Right lobe of liver (tissue), 6 donors: ENCODE results near the gene CELSR3. TPM values are rescaled to one million over a fixed set of nuclear protein-coding genes. Genes with fewer than 3 reads are reported as not detected.

Source experiments
- ATAC-seq, 4 donors: fragments of 200-7000 bp; cut with Tn5 transposase; one replicate each; pipeline ENCODE4 v1.9.1; 2020; ENCODE audit warnings: mild to moderate bottlenecking in 4 of 4, moderate library complexity in 4 of 4
- DNase-seq, 3 donors: peaks; one replicate each; pipeline ENCODE4 v3.0.0-alpha.2; 2020
- H3K27ac ChIP-seq, 3 donors: fragments of 200-600 bp; one replicate each; pipeline ENCODE4 v1.8.0; 2022
- H3K27me3 ChIP-seq, 2 donors: fragments of 200-600 bp; one replicate each; pipeline ENCODE4 v1.8.0; 2022
- H3K36me3 ChIP-seq, 4 donors: fragments of 200-600 bp; sonication (generic) in 1 of 4; one replicate each; pipeline versions ENCODE4 v1.5.1 to v1.8.0; 2017 to 2022; ENCODE audit warnings: control low read depth in 1 of 4
- H3K4me1 ChIP-seq, 4 donors: fragments of 200-600 bp; sonication (generic) in 1 of 4; one replicate each; pipeline versions ENCODE4 v1.5.1 to v1.8.0; 2017 to 2022; ENCODE audit warnings: control low read depth in 1 of 4
- H3K4me3 ChIP-seq, 3 donors: fragments of 200-600 bp; one replicate each; pipeline ENCODE4 v1.8.0; 2022
- H3K9me3 ChIP-seq, 4 donors: fragments of 200-600 bp; sonication (generic) in 1 of 4; one replicate each; pipeline versions ENCODE4 v1.5.1 to v1.8.0; 2017 to 2022; ENCODE audit warnings: control low read depth in 1 of 4
- POLR2A ChIP-seq: fragments of 450-650 bp; IDR thresholded peaks from one replicate; pipeline ENCODE4 v1.6.1; 2017; ENCODE audit warnings: antibody characterized with exemption, mild to moderate bottlenecking
- WGBS: methylation state at CpG from one replicate; pipeline ENCODE4 v1.1.6; 2018; ENCODE audit warnings: low coverage, low lambda C conversion rate; ENCODE audit not compliant: insufficient coverage; ENCODE audit errors: missing lambda C conversion rate; 5-methylcytosine and 5-hydroxymethylcytosine counted together
- intact Hi-C, 2 donors: fragments of 100-400 bp; cut with DNase I; formaldehyde crosslinking; loops; one replicate each; pipeline versions ENCODE4 v1.11.2 to v1.14.1; 2022
- total RNA-seq, 6 experiments: library from RNA; depleted of rRNA in 2 of 6; stranded (reverse); fragments of >200 nt in 2 of 6; fragmentation: NEBNext Ultra II Directional in 3 of 6; extraction: Animal tissue kit (Norgen Biotek cat#: 25700) in 3 of 6; gene quantifications; one replicate each; pipeline versions ENCODE4 v1.1.0 to v1.2.4, GENCODE V29; 2016 to 2023
- TF ChIP-seq, protein P1 (sequence below), 4 donors: fragments of 200-600 bp in 3 of 4; fragments of 450-650 bp in 1 of 4; IDR thresholded peaks; one replicate each; pipeline versions ENCODE4 v1.5.1 to v1.8.0; 2016 to 2022; ENCODE audit warnings: antibody characterized with exemption in 4 of 4, mild to moderate bottlenecking in 2 of 4
- donor health status: DM: no; HTN: yes; CAD: no.
- donor health status: DM: no; HTN: no; CAD: no.
- donor health status: DM: no; HTN: no; CAD: no.
- donor health status: DM: no; HTN: yes; CAD: no.
- donor health status: DM: no; HTN: yes; CAD: no.

Gene CELSR3
- total RNA-seq, 6 experiments from 2014 or later, result 0.15 to 0.68 (median 0.34) TPM

DNA sequence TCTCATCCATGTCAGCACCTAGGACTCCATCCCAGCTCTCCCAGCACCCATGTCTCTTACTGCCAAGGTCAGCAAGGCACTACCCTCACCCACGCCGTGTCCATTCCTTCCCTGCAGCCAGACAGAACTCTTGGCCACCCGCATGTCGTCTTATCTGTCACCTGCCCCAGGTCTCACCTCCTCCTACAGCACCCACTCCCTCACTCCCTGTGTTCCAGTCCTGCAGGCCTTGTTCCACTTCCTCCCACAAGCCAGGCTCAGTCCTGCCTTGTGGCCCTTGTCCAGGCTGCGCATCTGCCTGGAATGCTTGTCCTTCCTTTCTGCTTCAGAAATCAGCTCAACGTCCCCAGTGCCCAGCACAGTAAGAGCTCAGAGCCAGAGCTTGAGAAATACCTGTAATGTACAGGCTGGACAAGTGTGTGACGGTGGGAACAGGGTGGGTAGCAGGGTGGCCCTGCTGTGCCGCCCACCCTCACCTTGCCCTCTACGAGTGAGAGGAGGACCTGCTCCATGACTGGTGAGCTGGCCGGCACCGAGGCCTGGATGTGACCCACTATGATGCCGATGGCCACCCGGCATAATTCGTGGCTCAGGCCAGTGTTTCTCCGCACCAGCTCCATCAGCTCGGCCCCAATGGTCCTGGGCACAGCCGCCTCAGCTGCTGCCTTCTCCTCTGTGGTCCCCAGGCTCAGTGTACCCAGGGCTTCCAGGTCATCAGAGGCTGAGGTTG lies 18.3 kb upstream of the CELSR3 start:
- 88% methylated on average over 4 of the region's 17 CpGs for WGBS
- ATAC-seq, result no peak
- intact Hi-C loops, result no loop called here
- Histone ChIP-seq H3K4me3 (no peak overlapping the region), H3K27ac (no peak overlapping the region), H3K9me3 (no peaks in the 10 kb centered on the region), H3K36me3 (peaks cover 0 to 11% (median 10%) of the 10 kb centered on the region in 4 donors), H3K4me1 (peaks cover 0 to 16% (median 5%) of the 10 kb centered on the region in 4 donors), H3K27me3 (no peaks in the 10 kb centered on the region)
- DNase-seq, result no peak
- TF ChIP-seq POLR2A, result no peak
- TF ChIP-seq, protein P1, sequence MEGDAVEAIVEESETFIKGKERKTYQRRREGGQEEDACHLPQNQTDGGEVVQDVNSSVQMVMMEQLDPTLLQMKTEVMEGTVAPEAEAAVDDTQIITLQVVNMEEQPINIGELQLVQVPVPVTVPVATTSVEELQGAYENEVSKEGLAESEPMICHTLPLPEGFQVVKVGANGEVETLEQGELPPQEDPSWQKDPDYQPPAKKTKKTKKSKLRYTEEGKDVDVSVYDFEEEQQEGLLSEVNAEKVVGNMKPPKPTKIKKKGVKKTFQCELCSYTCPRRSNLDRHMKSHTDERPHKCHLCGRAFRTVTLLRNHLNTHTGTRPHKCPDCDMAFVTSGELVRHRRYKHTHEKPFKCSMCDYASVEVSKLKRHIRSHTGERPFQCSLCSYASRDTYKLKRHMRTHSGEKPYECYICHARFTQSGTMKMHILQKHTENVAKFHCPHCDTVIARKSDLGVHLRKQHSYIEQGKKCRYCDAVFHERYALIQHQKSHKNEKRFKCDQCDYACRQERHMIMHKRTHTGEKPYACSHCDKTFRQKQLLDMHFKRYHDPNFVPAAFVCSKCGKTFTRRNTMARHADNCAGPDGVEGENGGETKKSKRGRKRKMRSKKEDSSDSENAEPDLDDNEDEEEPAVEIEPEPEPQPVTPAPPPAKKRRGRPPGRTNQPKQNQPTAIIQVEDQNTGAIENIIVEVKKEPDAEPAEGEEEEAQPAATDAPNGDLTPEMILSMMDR (IDR thresholded peaks at IDR 0.05), result no peak

DNA sequence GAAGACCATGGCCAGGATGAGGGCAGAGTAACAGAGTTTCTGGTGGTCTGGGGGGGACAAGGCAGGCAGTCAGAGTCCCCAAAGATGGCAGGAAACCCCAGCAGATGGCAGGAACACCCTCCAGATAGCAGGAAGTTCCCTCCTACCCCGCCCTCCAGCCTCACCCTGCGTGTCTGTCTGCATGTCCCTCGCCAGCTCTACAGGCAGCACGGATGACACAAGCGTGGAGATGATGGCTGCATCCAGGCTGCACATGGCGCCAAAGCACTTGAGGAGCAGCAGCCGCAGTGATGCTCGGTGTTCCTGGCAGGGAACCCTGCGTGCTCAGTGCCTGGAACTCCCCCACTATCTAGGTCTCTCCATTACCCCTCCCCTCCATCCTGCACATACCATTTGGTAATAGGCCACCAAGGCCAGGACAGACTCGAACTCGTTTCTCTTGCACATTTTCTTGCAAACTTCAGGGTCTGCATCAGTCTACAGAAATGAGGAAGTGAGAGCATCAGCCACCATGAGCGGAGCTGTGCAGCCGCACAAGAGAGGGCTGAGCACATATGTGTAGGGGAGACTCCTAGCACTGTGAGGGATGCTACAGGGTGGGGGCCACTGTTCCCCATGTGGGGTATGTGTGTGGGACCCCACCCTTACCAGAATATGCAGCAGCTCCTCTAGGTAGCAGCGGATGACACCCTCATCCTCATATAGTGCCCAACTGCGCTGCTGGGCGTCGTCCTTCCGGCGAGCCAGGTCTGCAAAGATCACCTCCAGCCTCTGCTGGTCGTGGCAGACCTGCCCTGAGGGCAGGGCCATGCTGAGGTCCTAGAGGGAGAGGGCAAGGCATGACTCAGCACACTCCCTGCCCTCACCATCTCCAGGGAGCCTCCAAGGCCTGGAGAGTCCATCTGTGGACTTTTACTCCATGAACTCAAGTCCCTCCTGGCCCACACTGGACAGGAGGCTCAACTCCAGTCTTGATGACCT lies 17.0 kb upstream of the CELSR3 start:
- 80% methylated on average over 9 of the region's 20 CpGs for WGBS
- intact Hi-C loops, result no loop called here
- no peak for ATAC-seq

DNA sequence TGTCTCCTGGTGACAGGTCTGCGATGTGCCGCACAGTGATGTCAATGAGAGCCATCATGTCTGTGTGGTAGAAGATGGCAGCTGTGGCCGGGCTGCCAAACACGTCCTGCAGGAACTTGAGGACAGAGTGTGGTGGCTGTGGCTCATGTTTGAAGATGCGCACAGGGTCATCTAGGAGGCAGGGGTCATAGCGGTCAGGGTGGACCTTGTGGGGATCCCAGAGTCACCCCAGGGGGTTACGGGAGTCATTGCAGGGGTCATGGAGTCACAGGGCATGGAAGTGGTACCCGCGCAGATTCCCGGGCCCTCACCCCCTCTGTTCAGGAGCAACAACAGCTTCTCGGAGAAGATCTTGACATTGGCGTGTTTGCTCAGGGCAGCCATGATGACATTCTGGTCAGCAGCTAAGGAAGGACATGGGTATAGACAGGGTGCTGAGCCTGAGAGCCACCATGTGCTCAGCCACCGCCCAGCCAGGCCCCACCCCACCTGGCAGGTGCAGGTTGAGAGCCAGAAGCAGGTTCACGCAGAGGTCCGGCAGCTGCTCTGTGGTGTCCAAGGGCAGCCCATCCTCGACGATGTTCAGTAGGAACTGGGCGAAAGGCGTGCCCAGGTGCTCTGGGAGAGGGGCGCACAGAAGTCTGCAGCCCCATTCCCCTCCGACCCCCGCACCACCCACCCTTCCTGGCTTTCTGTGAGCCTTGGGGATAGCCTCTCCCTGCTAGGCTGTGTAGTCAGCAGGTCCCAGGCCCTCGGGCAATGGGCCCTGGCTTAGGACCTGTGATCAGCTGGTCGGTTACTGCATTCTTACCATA lies 16.1 kb upstream of the CELSR3 start:
- Histone ChIP-seq H3K27me3 (no peaks in the 10 kb centered on the region), H3K4me3 (no peak overlapping the region), H3K9me3 (no peaks in the 10 kb centered on the region), H3K36me3 (peaks cover 0 to 11% (median 10%) of the 10 kb centered on the region in 4 donors), H3K27ac (no peak overlapping the region), H3K4me1 (peaks cover 0 to 6% (median 0%) of the 10 kb centered on the region in 4 donors)
- TF ChIP-seq, protein P1 (IDR thresholded peaks at IDR 0.05), result no peak
- no peak for TF ChIP-seq POLR2A
- intact Hi-C loops, result no loop called here
- DNase-seq, result no peak
- ATAC-seq, result no peak
- WGBS, result 93% methylated on average over 2 of the region's 24 CpGs

More for the DNA sequence above, 17.0 kb upstream of the CELSR3 start:
- Histone ChIP-seq H3K36me3 (peaks cover 0 to 11% (median 10%) of the 10 kb centered on the region in 4 donors), H3K27ac (no peak overlapping the region), H3K4me3 (no peak overlapping the region), H3K27me3 (no peaks in the 10 kb centered on the region), H3K9me3 (no peaks in the 10 kb centered on the region), H3K4me1 (peaks cover 0 to 13% (median 4%) of the 10 kb centered on the region in 4 donors)
- no peak for TF ChIP-seq POLR2A
- TF ChIP-seq, protein P1 (IDR thresholded peaks at IDR 0.05), result no peak
- no peak for DNase-seq

DNA sequence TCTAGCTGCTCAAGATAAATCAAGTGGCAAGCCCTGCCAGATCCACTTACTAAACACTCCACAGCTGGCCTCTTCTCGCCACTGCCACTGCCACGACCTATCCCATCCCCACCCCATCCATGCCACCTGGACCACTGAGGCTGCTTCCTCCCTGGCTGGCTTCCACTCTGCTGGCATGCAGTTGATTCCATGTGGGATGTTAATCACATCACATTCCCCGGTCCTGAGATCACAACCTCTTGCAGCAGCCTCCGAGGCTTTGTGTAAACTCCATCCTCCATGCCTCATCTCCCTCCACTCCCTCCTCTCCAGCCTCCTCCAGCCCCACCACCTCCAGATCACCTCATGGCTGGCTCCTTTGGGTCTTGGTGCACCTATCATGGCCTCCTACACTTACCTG lies 15.4 kb upstream of the CELSR3 start:
- ATAC-seq (no peak), DNase-seq (no peak)
- Histone ChIP-seq H3K27me3 (no peaks in the 10 kb centered on the region), H3K4me1 (peaks cover 0 to 3% (median 0%) of the 10 kb centered on the region in 4 donors), H3K36me3 (peaks cover 0 to 11% (median 10%) of the 10 kb centered on the region in 4 donors), H3K4me3 (no peak overlapping the region), H3K27ac (no peak overlapping the region), H3K9me3 (no peaks in the 10 kb centered on the region)
- 80% methylated on average over 4 of the region's 4 CpGs for WGBS
- TF ChIP-seq, protein P1 (IDR thresholded peaks at IDR 0.05), result no peak
- TF ChIP-seq POLR2A, result no peak
- intact Hi-C loops, result no loop called here
